ENCODE data around the gene HPGD. TPM values are rescaled to one million over a fixed set of nuclear protein-coding genes. Genes with fewer than 3 reads are reported as not detected.
A peak's percentile ranks its signal among the peaks of the same experiment; 100 is the strongest.

Gene HPGD
- total RNA-seq = 11.2 to 16.2 TPM (median 15.5 TPM) in 3 replicates

DNA sequence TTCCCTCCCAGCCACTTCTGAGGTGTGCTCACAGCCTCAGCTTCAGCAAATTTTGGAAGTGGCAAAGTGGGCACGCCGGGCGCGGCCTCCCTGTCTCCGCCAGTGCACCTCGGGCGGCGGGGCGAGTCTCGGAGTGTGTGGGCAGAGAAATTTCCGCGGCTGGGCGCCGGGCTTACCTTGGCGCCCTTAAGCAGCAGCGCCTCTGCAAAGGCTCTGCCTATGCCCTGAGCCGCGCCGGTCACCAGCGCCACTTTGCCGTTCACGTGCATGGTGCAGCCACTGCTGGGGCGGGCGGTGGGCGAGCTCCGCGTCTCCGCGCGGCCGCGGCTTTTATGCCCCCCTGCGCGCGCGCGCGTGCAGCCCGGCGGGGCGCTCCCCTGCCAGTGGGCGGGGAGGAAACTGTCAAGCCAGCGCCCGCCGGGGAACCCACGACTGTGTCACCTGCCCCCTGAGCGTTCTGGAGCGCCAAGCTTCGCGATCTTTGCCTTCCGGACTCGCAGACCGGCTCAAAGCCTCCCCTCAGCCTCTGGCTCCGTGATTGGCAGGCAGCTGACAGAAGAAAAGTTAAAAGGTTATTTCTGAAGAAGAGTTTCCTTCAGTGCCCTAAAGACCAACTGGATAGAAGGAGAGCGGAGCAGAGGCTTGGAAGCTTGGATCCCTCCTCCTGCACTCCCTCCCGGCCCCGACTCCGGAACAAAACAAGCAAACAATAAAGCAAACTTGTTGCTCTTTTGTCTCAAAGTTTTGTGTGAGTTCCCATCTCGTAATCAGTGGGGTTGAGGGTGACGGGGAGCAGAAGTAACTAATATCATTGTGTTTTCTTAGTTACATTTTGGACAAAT, at the start of gene HPGD:
TSS of gene HPGD (minus strand) at position 306 of the 842 bp plus-strand sequence. CDS start at position 269, 37 bp downstream.
- Mint-ChIP-seq H3K4me1 (peaks cover 39% of the 10 kb centered on the region), H3K9me3 (no peaks in the 10 kb centered on the region), H3K36me3 (no peaks in the 10 kb centered on the region), H3K27ac (peak within 1 kb of the TSS; percentile 55), H3K27me3 (ENCODE audit: low read depth) (peaks cover 27% of the 10 kb centered on the region), H3K4me3 (peak within 1 kb of the TSS; percentile 90)
- DNase-seq (ENCODE audit: low spot score in 2 of 2, unreplicated experiment in 2 of 2) = peak; percentile 33 to 66
- no peak for TF ChIP-seq CTCF (IDR thresholded peaks at IDR 0.05; ENCODE audit: unreplicated experiment)

GRCh38 chr4:174564529-174564928, 42.2 kb upstream of the HPGD start:
- Mint-ChIP-seq H3K27me3 (ENCODE audit: low read depth) (no peaks in the 10 kb centered on the region), H3K4me1 (peaks cover 14% of the 10 kb centered on the region), H3K4me3 (no peak overlapping the region), H3K27ac (no peak overlapping the region), H3K9me3 (peaks cover 7% of the 10 kb centered on the region), H3K36me3 (no peaks in the 10 kb centered on the region)
- no peak for DNase-seq (ENCODE audit: low spot score in 2 of 2, unreplicated experiment in 2 of 2)
- no peak for TF ChIP-seq CTCF (IDR thresholded peaks at IDR 0.05; ENCODE audit: unreplicated experiment)

- no peak overlapping the region for H3K4me3 Mint-ChIP-seq
- TF ChIP-seq CTCF (IDR thresholded peaks at IDR 0.05; ENCODE audit: unreplicated experiment) = no peak
- peaks cover 15% of the 10 kb centered on the region for H3K4me1 Mint-ChIP-seq
- H3K27ac Mint-ChIP-seq = no peak overlapping the region
- H3K36me3 Mint-ChIP-seq = no peaks in the 10 kb centered on the region
- DNase-seq (ENCODE audit: low spot score in 2 of 2, unreplicated experiment in 2 of 2) = no peak
- no peaks in the 10 kb centered on the region for H3K27me3 Mint-ChIP-seq (ENCODE audit: low read depth)
- peaks cover 7% of the 10 kb centered on the region for H3K9me3 Mint-ChIP-seq
Observed at GRCh38 chr4:174563399-174563798, 41.1 kb upstream of the HPGD start.

DNA sequence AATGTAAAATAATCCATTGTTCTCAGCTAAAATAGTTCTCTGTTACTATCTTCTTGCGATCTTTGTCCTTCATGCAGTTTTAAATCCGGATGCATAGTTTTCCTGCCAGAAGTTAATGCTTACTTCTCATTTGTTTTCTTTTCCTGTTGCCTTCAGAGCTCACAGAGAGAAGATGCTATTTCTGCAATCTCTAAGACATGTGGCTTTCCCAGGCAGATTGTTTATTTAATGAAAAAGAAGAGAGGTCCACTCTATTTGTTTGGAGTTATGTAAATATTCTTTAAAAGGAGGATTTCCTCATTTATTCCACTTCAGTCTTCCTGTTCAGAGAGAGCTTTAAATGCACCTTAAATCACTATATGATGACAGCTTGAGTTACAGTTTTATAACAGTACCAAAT, 39.3 kb upstream of the HPGD start:
- no peak overlapping the region for H3K27ac Mint-ChIP-seq
- H3K36me3 Mint-ChIP-seq = no peaks in the 10 kb centered on the region
- no peak overlapping the region for H3K4me3 Mint-ChIP-seq

GRCh38 chr4:174559894-174560293, 37.6 kb upstream of the HPGD start:
- no peaks in the 10 kb centered on the region for H3K27me3 Mint-ChIP-seq (ENCODE audit: low read depth)
- DNase-seq (ENCODE audit: low spot score in 2 of 2, unreplicated experiment in 2 of 2) = no peak
- no peak overlapping the region for H3K4me3 Mint-ChIP-seq
- H3K36me3 Mint-ChIP-seq = no peaks in the 10 kb centered on the region
- no peak overlapping the region for H3K27ac Mint-ChIP-seq
- peaks cover under 1% of the 10 kb centered on the region for H3K9me3 Mint-ChIP-seq
- peaks cover 15% of the 10 kb centered on the region for H3K4me1 Mint-ChIP-seq
- no peak for TF ChIP-seq CTCF (IDR thresholded peaks at IDR 0.05; ENCODE audit: unreplicated experiment)

More for the DNA sequence above, 39.3 kb upstream of the HPGD start:
- Mint-ChIP-seq H3K27me3 (ENCODE audit: low read depth) (no peaks in the 10 kb centered on the region), H3K4me1 (peaks cover 15% of the 10 kb centered on the region), H3K9me3 (peaks cover 7% of the 10 kb centered on the region)
- no peak for DNase-seq (ENCODE audit: low spot score in 2 of 2, unreplicated experiment in 2 of 2)
- no peak for TF ChIP-seq CTCF (IDR thresholded peaks at IDR 0.05; ENCODE audit: unreplicated experiment)
